OCI-LY1 (cell line): ENCODE measurements around the gene MCF2L2.
"Not testable (repeated sequence)": the region's sequence is repeated elsewhere in the genome, so short reads cannot be mapped to it uniquely, and the experiment has no call there.

ENCODE experiments used
- H2AFZ ChIP-seq: fragments of 200-600 bp; sonication (generic), shearing (Covaris generic); 2 replicates; pipeline ENCODE4 v1.6.0; 2014; ENCODE audit warnings: antibody characterized with exemption, mild to moderate bottlenecking, low read length
- H3F3A ChIP-seq: fragments of 200-600 bp; sonication (generic), shearing (Covaris generic); 2 replicates; pipeline ENCODE4 v1.6.0; 2014; ENCODE audit warnings: mild to moderate bottlenecking, antibody characterized with exemption, low read length, moderate library complexity; ENCODE audit not compliant: insufficient read depth
- H3K27ac ChIP-seq: fragments of 200-600 bp; sonication (generic); 2 replicates; pipeline ENCODE4 v1.5.1; 2014; ENCODE audit warnings: low read length, mixed run types, mild to moderate bottlenecking, low read depth; ENCODE audit not compliant: poor library complexity, severe bottlenecking
- H3K27me3 ChIP-seq: fragments of 200-600 bp; sonication (generic); 2 replicates; pipeline ENCODE4 v1.6.0; 2014; ENCODE audit warnings: antibody characterized with exemption, mild to moderate bottlenecking, low read length, moderate library complexity; ENCODE audit not compliant: insufficient read depth
- H3K36me3 ChIP-seq: fragments of 200-600 bp; sonication (generic); 2 replicates; pipeline ENCODE4 v1.6.1; 2014; ENCODE audit warnings: mild to moderate bottlenecking, antibody characterized with exemption, low read length, moderate library complexity, mixed read lengths; ENCODE audit not compliant: insufficient read depth
- H3K4me1 ChIP-seq: fragments of 200-600 bp; sonication (generic); 2 replicates; pipeline ENCODE4 v1.5.1; 2014; ENCODE audit warnings: mild to moderate bottlenecking, low read length, moderate library complexity; ENCODE audit not compliant: insufficient read depth, severe bottlenecking
- H3K4me2 ChIP-seq: fragments of 200-600 bp; sonication (generic), shearing (Covaris generic); 2 replicates; pipeline ENCODE4 v1.6.1; 2014; ENCODE audit warnings: low read length
- H3K4me3 ChIP-seq: fragments of 200-600 bp; sonication (generic); 2 replicates; pipeline ENCODE4 v1.5.1; 2014; ENCODE audit warnings: low read length, low read depth, mild to moderate bottlenecking, mixed read lengths; ENCODE audit not compliant: poor library complexity, severe bottlenecking
- H3K79me2 ChIP-seq: fragments of 200-600 bp; shearing (Covaris generic); 2 replicates; pipeline ENCODE4 v1.6.1; 2016; ENCODE audit warnings: mixed run types, low read length, mixed read lengths; ENCODE audit not compliant: insufficient read depth
- H3K9ac ChIP-seq: fragments of 200-600 bp; sonication (generic), shearing (Covaris generic); 2 replicates; pipeline ENCODE4 v1.6.1; 2014; ENCODE audit warnings: mild to moderate bottlenecking, low read length, mixed read lengths
- H3K9me2 ChIP-seq: fragments of 200-600 bp; sonication (generic), shearing (Covaris generic); 2 replicates; pipeline ENCODE4 v1.6.1; 2014; ENCODE audit warnings: low read depth, mild to moderate bottlenecking, low read length, mixed read lengths
- H3K9me3 ChIP-seq: fragments of 200-600 bp; shearing (Covaris generic); 2 replicates; pipeline ENCODE4 v1.6.1; 2014; ENCODE audit warnings: low read length, mixed read lengths
- H4K20me1 ChIP-seq: fragments of 200-600 bp; sonication (generic), shearing (Covaris generic); 2 replicates; pipeline ENCODE4 v1.6.0; 2016; ENCODE audit warnings: mild to moderate bottlenecking, low read length; ENCODE audit not compliant: insufficient read depth
- CTCF ChIP-seq: fragments of 200-600 bp; sonication (generic), shearing (Covaris generic); IDR thresholded peaks from 2 replicates; pipeline ENCODE4 v1.5.1; 2017; ENCODE audit warnings: mild to moderate bottlenecking, antibody characterized with exemption, low read length, moderate library complexity, mixed read lengths
- EZH2 ChIP-seq: fragments of 200-600 bp; sonication (generic), shearing (Covaris generic); IDR thresholded peaks from 2 replicates; pipeline ENCODE4 v1.8.0; 2017; ENCODE audit warnings: borderline replicate concordance, mixed run types, mild to moderate bottlenecking, antibody characterized with exemption, low read length, moderate library complexity, mixed read lengths

MCF2L2 gene, protein sequence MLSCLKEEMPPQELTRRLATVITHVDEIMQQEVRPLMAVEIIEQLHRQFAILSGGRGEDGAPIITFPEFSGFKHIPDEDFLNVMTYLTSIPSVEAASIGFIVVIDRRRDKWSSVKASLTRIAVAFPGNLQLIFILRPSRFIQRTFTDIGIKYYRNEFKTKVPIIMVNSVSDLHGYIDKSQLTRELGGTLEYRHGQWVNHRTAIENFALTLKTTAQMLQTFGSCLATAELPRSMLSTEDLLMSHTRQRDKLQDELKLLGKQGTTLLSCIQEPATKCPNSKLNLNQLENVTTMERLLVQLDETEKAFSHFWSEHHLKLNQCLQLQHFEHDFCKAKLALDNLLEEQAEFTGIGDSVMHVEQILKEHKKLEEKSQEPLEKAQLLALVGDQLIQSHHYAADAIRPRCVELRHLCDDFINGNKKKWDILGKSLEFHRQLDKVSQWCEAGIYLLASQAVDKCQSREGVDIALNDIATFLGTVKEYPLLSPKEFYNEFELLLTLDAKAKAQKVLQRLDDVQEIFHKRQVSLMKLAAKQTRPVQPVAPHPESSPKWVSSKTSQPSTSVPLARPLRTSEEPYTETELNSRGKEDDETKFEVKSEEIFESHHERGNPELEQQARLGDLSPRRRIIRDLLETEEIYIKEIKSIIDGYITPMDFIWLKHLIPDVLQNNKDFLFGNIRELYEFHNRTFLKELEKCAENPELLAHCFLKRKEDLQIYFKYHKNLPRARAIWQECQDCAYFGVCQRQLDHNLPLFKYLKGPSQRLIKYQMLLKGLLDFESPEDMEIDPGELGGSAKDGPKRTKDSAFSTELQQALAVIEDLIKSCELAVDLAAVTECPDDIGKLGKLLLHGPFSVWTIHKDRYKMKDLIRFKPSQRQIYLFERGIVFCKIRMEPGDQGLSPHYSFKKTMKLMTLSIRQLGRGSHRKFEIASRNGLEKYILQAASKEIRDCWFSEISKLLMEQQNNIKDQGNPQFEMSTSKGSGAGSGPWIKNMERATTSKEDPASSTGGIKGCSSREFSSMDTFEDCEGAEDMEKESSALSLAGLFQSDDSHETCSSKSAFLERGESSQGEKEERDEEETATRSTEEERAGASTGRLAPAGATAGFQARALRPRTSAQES

GRCh38 chr3:183428447-183429211 is at the start of gene MCF2L2:
TSS of gene MCF2L2 (minus strand) at chr3:183428619. CDS start at chr3:183427977, 642 bp downstream.
- no peak for TF ChIP-seq CTCF
- TF ChIP-seq EZH2: no peak
- H3K9me3 ChIP-seq: no peaks in the 10 kb centered on the region
- H2AFZ ChIP-seq: 0 out of 2 replicates have a peak within 1 kb of the TSS, but pooled peaks have one; percentile 6
- H3K27ac ChIP-seq: no peak within 1 kb of the TSS
- peak within 1 kb of the TSS; percentile 68 for H3K4me2 ChIP-seq
- peaks cover 13% of the 10 kb centered on the region for H3K4me1 ChIP-seq
- H3K79me2 ChIP-seq: no peaks in the 10 kb centered on the region
- H3K9ac ChIP-seq: peak within 1 kb of the TSS; percentile 37
- H3F3A ChIP-seq: no peaks in the 10 kb centered on the region
- no peaks in the 10 kb centered on the region for H3K9me2 ChIP-seq
- H3K4me3 ChIP-seq: peak within 1 kb of the TSS; percentile 67
- no peaks in the 10 kb centered on the region for H4K20me1 ChIP-seq
- H3K27me3 ChIP-seq: no peaks in the 10 kb centered on the region; the same call in 1 of the 2 replicates
- no peaks in the 10 kb centered on the region for H3K36me3 ChIP-seq

GRCh38 chr3:183477801-183478456 is 49.5 kb upstream of the MCF2L2 start:
- Histone ChIP-seq H3K9me2 (no peaks in the 10 kb centered on the region), H3K9ac (no peak overlapping the region), H3K4me3 (no peak overlapping the region), H4K20me1 (no peaks in the 10 kb centered on the region), H3F3A (no peaks in the 10 kb centered on the region), H3K79me2 (no peaks in the 10 kb centered on the region), H3K27ac (no peak overlapping the region), H2AFZ (no peak overlapping the region), H3K4me2 (no peak overlapping the region), H3K4me1 (no peaks in the 10 kb centered on the region), H3K9me3 (no peaks in the 10 kb centered on the region), H3K36me3 (no peaks in the 10 kb centered on the region), H3K27me3 (no peaks in the 10 kb centered on the region)
- TF ChIP-seq CTCF (no peak), EZH2 (no peak)

DNA sequence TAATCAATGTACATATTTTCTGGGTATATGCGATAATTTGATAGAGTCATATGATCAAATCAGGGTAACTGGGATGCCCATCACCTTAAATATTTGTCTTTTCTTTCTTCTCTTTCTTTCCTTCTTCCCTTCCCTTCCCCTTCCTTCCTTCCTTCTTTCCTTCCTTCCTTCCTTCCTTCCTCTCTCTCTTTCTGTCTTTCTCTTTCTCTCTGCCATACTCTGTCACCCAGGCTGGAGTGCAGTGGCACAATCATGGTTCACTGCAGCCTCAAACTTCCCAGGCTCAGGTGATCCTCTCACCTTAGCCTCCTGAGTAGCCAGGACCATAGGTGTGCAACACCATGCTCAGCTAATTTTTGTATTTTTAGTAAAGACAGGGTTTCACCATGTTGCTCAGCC is 47.3 kb upstream of the MCF2L2 start:
- H4K20me1 ChIP-seq, H2AFZ ChIP-seq, H3F3A ChIP-seq, H3K79me2 ChIP-seq, H3K9me3 ChIP-seq, H3K27me3 ChIP-seq, H3K9ac ChIP-seq, H3K4me3 ChIP-seq, H3K36me3 ChIP-seq, H3K27ac ChIP-seq, H3K9me2 ChIP-seq, H3K4me1 ChIP-seq, H3K4me2 ChIP-seq: not testable (repeated sequence)
